Measurements from ENCODE around the gene MAPKAPK2.

GRCh38 chr1:206647224-206647623 lies 37.5 kb upstream of the MAPKAPK2 start:
- TF ChIP-seq POLR2AphosphoS5 (IDR thresholded peaks at IDR 0.05) (no peak), POLR2A (IDR thresholded peaks at IDR 0.05) (no peak)
